H4 (cell line): ENCODE results near the gene BCAT1. TPM values are rescaled to one million over a fixed set of nuclear protein-coding genes. Genes with fewer than 3 reads are reported as not detected.
"Not testable (repeated sequence)": the region's sequence is repeated elsewhere in the genome, so short reads cannot be mapped to it uniquely, and the experiment has no call there.

ENCODE experiments used
- DNase-seq: peaks from one replicate; pipeline ENCODE4 v3.0.0-alpha.2; 2015; ENCODE audit warnings: low spot score
- total RNA-seq: library from RNA; depleted of rRNA; stranded (reverse); fragments of >200 nt; shearing (Covaris generic); gene quantifications from 2 replicates; pipeline ENCODE4 v1.2.3, GENCODE V29; 2014

BCAT1 gene
- total RNA-seq, 1 experiment from 2014 or later: 117 TPM

DNA sequence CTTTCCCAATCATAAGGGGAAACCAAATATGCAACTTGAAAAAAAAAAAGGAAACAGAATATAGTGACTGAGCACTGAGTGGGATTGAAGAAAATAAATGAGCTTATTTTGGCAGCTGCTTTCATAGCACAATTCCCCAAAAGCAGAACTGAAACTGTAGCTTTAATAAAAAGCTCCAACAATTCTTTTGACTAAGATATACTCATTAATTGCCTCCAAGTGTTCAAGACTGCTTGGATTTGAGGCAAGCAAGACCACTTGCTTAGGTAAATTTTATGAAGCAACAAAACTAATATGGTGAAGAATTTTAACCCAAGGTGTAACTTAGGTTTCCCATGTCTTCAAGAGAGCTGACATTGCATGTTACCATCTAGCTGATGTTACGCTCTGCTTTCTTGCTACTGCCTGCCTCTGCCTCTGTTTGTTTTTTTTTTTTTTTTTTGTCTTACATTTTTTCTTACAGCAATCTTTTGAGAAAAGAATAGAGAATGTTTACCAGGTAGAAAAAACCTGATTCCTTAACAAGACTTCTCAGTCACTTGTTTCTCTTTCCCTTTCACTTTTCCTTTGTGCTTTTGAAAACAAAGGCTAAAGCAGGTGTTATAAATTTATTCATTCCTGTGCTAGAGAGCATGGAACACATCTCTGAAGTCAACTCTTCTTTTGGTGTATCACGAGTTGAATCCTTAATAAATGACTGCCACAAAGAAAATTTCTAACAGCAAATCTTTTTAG is 134.4 kb downstream of the BCAT1 start:
- DNase-seq: no peak

DNA sequence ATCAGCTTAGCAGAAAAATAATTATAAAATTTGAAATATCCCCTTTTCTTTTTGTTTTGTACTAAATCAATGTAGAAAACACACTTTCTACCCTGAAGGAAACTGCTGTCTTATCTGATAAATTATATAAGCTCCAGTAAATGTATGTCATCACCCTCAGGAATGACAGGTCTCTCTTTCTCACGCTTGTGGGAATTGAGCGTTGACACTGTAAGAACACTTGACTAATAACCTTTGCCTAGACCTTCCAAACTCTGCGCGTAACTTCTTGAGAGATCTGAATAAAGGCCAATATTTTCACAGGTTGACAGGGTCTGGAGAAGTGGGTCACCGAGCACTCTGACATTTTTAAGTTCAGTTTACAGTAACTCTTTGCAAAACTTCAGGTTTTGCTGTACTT is 138.5 kb downstream of the BCAT1 start:
- no peak for DNase-seq

DNA sequence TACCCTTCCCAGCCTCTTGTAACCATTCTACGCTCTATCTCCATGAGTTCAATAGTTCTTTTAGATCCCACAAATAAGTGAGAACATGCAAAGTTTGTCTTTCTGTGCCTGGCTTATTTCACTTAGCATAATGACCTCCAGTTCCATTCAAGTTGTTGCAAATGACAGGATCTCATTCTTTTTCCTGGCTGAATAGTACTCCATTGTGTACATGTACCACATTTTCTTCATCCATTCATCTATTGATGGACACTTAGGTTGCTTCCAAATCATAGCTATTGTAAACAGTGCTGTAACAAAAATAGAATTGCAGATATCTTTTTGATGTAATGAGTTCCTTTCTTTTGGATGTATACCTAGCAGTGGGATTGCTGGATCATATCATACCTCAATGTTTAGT is 139.6 kb downstream of the BCAT1 start:
- DNase-seq: not testable (repeated sequence)

DNA sequence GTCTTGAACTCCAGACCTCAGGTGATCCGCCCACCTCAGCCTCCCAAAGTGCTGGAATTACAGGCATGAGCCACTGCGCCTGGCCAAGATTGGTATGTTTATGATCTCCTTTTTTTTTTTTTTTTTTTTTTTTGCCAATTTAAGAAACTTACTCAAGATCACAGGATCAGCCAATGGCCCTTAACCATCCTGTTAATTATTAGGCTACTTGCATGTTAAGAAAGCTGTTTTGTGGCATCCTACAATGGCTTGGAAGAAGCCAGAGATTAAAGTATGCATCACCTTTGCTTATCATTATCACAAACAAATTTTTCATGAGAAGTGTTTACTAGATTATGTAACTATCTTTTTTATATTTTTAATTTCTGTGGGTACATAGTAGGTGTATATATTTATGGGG is 140.2 kb downstream of the BCAT1 start:
- no peak for DNase-seq

DNA sequence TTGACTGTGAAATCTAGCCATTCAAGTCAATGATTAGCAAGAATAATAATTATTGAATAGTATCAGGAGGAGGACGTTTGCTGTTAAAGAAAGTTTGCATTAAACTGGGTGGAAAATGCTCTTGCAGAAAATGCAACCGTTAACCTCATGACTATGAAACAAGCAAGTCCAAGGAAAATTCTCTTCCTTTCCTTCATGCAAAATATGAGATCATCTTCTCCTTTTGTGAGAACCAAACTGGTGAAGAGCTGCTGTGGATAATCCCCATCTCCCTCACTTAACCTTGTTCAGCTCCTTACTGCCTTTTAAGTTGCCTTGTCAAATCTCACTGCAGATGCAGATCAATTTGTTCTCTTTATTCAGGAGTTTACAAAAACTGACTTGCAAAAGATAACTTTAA is 142.5 kb downstream of the BCAT1 start:
- no peak for DNase-seq

DNA sequence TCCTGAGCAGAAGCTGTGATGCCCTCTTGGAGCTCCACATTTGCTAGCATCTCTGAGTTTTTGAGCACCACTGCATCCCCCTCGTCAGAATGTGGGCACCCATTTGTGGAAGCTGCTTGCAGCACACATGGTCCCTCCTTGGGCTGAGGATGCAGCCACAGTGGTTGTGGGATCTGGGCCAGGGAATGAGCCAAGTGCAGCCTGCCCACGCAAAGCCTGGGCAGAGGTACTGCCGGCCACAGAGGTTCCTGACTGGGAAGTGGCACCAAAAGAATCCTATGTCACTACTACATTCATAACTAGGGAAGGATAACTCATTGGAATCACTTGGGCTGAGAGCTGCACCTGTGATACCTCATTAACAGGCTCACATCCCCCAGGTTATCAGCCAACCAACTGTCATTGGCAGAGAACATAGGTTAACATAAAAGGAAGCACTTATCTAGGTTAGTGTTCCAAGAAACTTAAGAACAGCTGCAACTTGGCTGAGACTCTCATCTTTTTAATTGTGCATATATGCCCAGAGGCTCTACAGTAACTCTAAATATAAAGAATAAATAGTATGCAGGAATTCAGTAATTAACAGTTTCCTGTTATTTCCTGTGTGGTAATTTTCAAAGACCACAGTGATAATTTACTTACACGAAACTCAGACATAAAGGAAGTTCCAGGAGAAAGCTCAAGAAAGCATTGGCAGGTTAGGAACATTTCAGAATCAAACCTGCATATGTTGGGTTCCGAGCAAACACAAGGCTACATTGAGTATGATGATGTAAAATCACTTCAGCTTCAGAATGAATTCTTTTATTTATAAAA is 145.3 kb downstream of the BCAT1 start:
- DNase-seq: no peak

DNA sequence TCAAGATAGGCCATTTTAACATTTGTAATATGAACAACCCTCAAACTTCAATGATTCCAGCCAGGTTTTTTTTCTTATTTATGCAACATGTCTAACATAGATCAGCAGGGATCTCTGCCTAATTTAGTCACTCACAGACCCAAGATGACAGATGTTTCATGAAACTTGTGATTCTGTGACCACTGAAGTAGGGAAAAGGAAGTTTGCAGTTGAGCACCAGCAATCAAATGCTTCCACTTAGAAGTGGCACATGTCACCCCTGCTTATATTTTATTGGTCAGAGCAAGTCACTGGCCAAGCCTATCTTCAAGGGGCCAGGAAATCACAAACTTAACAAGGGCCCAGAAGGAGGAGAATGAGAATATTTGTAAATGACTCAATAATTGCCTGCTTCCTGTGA is 150.6 kb downstream of the BCAT1 start:
- DNase-seq: no peak

DNA sequence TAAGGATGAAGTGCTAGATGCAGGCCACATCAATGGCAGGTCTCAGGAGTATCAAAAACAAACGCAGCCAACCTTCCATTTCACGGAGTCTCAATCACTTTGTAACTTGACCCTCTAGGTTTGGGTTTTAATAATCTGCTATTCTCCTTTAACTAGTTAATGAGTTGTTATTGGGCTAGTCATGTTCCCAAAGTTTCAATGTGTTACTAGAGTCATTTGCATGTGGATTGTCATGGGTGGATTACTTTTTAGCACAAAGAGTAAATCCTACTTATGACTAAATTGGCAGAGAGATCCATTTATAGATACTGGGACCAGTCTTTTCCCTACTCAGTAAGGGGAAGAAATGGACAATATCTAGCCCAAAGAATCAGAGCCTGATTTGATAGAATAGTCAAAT is 151.0 kb downstream of the BCAT1 start:
- no peak for DNase-seq

DNA sequence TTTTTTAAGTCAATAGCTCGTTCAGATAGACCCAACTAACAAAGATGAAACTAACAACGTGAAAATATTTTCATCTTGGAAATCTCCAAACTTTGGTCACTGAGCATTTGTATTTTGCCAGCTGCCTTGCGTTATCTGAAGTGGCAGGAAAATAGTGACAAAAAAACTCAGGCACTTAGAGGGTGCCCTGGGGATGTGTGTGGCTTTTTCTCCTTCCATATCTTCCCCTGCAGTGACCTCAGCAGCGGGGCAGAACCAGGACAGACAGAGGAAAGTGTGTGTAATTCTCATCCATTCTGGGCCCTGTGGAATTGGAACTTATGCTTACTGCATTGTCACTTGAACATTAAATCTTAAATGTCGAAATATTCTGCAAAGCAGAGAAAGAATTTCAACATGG is 152.0 kb downstream of the BCAT1 start:
- no peak for DNase-seq

DNA sequence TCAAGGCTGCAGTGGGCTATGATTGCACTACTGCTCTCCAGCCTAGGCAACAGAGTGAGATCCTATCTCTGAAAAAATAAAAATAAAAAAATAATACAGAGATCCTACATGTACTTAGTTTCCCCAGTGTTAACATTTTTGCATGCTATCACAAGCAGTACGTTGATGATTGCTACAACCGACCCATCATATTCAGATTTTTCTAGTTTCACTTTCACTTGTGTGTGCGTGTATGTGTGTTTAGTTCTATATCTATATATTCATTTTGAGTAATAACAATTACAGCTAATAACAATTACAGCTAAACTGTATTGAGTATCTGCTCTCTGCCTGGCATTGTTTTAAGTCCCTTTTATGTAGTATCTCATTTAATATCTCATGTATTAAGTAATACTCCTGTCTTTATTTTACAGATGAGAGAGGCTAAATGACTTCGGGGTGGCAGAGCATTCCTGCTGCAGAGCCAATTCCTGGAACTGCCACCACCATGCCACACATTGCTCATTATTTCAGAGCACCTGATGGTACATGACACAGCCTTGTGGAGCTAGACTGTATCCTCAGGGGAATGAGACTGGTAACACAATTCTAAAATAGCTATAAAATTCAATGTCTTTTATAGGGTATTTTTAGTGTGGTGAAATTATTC is 153.1 kb downstream of the BCAT1 start:
- DNase-seq: no peak

DNA sequence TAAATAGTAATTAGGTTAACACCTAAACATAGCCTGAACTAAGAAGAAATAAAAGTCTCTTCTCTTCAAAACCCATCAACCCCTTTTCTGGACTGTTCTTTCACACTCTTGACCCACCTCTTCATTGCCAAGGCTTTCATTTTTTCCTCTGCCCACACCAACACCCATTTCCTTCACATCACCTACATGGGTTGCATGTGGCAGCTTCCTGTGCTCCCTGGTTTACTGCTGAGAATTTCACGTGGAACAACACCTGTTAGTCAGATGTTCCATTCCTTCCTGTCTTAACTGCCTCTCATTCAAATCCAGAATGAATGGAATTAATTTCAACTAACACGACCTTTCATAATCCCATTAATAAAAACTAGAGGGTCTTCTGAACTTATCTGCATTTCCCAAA is 157.3 kb downstream of the BCAT1 start:
- DNase-seq: no peak

DNA sequence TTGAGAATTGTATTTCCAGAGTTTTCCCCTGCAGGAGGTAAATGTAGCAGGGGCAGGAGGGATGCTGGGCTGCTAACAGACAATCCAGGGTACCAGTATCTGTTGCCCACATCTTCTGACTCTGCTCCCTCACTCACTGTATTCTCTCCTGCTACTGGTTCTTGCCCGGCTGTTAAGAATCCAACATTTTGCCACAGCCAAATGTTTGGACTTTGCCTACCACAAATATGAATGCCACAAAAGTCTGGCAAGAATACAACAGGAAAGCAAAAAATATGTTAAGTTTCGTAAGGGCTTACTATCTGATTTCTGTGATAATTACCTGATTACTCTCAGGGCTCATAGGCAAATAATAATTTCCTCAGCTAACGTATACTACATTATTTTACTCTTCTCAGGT is 160.0 kb downstream of the BCAT1 start:
- DNase-seq: peak; percentile 33

DNA sequence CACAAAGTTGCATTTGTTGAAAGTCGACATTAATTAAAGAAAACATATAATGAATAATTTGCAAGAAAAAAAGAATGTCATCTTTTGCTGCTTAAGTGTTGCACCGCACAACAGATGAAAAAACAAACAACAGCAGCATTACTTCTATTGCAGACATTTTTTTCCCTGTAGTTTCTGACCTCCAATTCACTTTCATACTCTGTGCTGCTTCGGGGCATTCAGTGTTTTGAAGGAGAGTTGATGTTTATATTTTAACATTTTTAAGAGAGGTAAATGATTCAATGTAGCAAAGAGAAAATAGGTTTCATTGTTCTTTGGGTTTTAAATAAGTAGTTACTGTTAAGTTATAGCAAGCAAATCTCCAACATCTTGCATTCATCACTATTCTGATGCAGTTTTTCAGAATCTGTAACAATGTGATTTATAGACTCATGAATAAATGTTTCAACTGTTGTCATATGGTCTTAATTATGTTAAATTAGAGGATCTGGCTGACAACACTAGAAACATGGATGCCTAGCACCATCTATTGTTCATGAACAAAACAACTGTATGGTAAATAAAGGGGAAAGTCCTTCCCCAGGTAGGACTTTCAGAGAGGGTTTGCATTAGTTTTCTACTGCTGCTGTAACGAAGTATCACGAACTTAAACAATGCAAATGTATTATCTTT is 168.1 kb downstream of the BCAT1 start:
- no peak for DNase-seq

DNA sequence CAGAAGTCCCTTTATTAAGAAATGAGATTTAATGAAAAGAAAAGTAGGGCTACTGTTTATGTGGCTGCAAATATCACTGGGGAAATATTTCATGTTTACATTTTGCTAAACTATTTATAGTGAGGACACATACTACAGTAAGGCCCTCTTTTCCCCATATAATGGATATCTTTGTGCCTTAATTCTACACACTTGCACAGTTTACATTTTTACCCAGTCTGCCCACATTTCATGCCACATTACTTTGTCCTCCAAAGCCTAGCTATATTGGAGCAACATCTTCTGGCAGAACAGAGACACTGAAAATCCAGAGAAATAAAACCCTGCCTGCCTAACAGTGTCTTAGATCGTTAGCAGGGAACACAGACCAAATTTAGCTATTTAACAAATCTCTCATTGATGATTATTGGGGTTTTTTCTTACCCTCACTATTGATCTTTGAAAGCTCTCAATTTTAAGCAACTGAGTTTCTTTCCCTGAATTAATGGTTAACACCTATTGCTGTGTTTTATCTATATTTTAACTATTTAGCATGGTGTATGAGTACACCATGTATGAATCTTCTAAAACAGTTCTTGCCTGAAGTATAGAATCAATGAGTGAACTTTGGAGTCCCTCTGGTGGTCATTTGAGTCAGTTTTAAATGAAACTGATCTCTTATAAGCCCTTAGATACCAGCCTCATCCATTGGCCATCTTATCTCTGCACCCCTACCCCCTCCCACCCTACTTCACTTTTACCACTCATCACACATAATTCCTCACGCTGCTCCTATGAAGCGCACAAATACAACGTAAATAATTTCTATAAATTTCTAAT is 170.2 kb downstream of the BCAT1 start:
- peak; percentile 33 for DNase-seq

DNA sequence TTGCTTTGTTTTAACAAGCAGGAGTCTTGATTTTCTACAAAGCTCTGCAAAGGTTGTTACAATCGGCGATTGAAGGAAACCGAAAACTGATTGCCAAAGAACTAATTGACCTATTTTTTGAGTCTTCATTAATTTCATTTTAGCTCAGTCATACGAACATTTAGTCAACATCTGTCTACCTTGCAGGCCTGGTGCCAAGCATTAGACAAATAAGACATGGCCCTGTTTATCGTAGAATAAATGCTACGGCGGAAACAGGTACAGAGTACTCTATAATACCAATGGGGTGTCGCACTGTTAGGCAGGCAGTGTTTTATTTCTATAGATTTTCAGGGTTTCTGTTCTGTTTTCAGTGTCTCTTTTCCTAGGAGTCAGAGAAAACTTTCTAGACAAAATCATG is 171.5 kb downstream of the BCAT1 start:
- no peak for DNase-seq

DNA sequence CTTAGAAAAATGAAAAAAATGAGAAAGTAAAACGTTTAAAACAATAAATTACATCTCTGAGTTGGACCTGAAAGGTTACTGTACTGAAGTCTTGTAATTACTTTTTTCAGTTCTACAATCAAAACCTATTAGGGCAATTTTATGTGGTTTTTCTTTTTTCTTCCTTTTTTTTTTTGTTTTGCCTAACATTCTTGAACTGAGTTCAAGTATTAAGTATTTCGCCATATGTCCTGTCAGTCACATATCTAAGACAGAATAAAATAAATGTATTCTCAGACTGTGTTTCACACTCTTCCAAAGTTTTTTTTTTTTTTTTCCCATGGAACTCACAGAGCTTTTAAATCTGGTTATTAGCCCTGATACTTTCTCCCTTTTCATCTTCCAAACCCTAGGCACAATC is 172.0 kb downstream of the BCAT1 start:
- no peak for DNase-seq

DNA sequence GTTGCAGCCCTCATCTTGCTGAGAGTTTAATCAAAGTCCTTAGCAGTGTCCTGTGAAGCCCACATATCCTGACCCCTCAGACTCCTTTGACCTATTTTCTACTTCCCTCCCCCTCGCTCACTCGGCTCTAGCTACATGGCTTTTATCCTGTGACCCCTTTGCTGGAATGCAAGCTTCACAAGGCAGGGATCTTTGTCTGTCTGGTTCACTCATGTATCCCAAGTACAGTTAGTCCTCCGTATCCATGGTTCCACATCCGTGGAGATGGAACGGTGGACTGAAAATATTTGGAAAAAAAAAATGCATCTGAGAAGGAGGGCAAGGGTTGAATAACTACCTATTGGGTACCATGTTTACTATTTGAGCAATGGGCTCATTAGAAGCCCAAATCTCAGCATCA is 173.8 kb downstream of the BCAT1 start:
- no peak for DNase-seq

DNA sequence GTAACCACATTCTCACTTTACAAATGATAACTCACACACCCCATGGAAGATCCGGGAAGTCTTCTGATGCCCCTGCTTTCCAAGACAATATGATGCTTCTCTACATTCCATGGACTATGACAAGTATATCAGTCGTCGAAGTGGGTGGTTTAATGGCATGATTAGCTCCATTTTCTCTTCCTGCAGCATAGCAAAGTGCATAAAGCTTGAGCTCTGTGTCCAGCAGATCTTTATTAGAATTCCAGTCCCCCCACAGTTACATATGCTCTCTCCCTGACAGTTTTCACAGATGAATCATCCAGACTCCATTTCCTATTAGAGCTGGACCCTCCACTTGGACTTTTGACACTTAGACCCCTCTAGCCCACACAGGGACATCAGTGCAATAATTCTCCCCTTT is 174.9 kb downstream of the BCAT1 start:
- no peak for DNase-seq

DNA sequence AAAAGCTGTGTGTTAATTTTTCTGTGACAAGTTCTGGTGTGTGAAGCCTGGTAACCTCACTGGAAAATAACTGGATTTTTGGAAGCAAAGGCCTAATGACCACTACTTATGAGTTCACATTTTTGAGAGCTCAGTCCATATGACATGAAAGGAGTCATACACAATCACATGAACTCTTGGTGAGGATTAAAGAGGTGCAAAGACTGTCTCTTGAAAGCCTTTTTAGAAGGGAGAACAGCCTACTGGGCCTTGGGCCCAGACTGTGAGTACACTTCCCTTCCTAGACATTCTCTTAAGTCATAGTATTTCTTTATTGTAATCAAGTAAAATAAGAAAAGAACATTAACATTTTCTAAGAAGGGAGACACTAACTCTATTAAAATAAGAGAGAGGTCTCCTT is 176.1 kb downstream of the BCAT1 start:
- DNase-seq: no peak

DNA sequence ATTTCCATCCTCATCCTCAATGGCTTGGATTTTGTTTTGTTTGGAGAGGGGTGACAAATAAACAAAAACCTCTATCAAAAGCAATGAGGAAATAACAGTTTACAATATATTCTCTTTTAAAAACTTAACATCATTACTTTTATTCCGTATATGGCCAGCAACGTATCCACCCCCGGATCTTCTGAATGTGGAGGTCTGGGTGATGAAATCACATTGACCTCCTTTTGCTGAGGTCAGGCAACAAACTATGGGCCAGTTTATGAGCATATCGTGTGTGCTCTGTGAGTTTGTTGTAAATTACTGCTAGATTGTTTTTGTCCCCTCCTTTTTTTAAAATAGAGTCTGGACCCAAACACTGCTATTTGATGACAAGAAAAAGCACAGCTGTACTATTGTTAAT is 178.1 kb downstream of the BCAT1 start:
- peak; percentile 13 for DNase-seq

DNA sequence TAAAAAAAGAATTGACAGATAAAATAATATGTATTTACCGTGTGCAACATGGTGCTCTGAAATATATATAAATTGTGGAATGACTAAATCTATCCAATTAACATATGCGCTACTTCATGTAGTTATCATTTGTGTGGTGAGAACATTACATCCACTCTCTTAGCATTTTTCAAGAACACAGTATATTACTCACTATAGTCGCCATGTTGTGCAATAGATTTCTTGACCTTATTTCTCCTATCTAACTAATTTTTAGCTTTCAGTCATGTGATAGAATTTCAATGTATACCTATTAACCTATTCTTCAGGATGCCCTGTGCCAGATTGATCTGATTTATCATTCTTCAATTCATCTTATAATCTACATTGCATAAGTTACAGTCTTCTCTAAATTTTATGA is 178.6 kb downstream of the BCAT1 start:
- DNase-seq: no peak

DNA sequence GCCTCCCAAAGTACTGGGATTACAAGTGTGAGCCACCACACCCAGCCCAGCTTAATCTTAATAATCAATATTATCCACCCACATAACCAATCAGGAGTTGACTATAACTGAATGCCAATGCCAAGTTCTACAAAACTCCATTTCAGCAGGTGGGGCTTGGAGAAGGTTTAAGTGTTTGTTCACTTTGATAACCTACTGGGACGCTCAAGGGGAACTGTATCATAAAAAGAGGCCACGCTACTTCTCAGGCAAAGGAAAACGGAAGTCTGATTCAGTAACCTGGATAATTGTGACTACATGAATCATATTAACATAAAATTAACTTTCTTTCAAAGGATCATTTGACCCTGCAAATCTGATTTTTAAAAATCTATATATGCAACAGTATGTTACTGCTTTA is 179.2 kb downstream of the BCAT1 start:
- DNase-seq: no peak
